ENCODE results near the gene MAP6.

MAP6 gene

GRCh38 chr11:75635066-75635862 lies 33.6 kb downstream of the MAP6 start:
- no peak for TF ChIP-seq CTCF (IDR thresholded peaks at IDR 0.05)
- H3K9me3 ChIP-seq = no peaks in the 10 kb centered on the region
- H3K4me1 ChIP-seq (ENCODE audit: control insufficient read depth in 1 of 2, insufficient read depth in 1 of 2, low read depth in 1 of 2, low read length in 1 of 2) = no peaks in the 10 kb centered on the region
- H3K36me3 ChIP-seq = no peaks in the 10 kb centered on the region
- H3K27me3 ChIP-seq = peaks cover 88% of the 10 kb centered on the region
- no peak overlapping the region for H3K27ac ChIP-seq
- H3K4me3 ChIP-seq (ENCODE audit: low read depth in 1 of 2, low read length in 1 of 2) = no peak overlapping the region

- H3K4me1 ChIP-seq (ENCODE audit: control insufficient read depth in 1 of 2, insufficient read depth in 1 of 2, low read depth in 1 of 2, low read length in 1 of 2) = no peaks in the 10 kb centered on the region
- no peaks in the 10 kb centered on the region for H3K36me3 ChIP-seq
- no peak overlapping the region for H3K27ac ChIP-seq
- peaks cover 90% of the 10 kb centered on the region for H3K27me3 ChIP-seq
- no peak overlapping the region for H3K4me3 ChIP-seq (ENCODE audit: low read depth in 1 of 2, low read length in 1 of 2)
- TF ChIP-seq CTCF (IDR thresholded peaks at IDR 0.05) = no peak
- no peaks in the 10 kb centered on the region for H3K9me3 ChIP-seq
These were observed 35.3 kb downstream of the MAP6 start for GRCh38 chr11:75633409-75634066.

GRCh38 chr11:75632962-75633361 lies 35.9 kb downstream of the MAP6 start:
- Histone ChIP-seq H3K27me3 (peaks cover 88% of the 10 kb centered on the region), H3K9me3 (no peaks in the 10 kb centered on the region), H3K36me3 (no peaks in the 10 kb centered on the region), H3K27ac (no peak overlapping the region), H3K4me1 (ENCODE audit: control insufficient read depth in 1 of 2, insufficient read depth in 1 of 2, low read depth in 1 of 2, low read length in 1 of 2) (no peaks in the 10 kb centered on the region), H3K4me3 (ENCODE audit: low read depth in 1 of 2, low read length in 1 of 2) (no peak overlapping the region)
- TF ChIP-seq CTCF (IDR thresholded peaks at IDR 0.05) = no peak

GRCh38 chr11:75632450-75632849 lies 36.4 kb downstream of the MAP6 start:
- no peak for TF ChIP-seq CTCF (IDR thresholded peaks at IDR 0.05)

GRCh38 chr11:75631086-75631730 lies 37.6 kb downstream of the MAP6 start:
- no peak for TF ChIP-seq CTCF (IDR thresholded peaks at IDR 0.05)
- H3K27ac ChIP-seq = no peak overlapping the region
- peaks cover 73% of the 10 kb centered on the region for H3K27me3 ChIP-seq
- no peaks in the 10 kb centered on the region for H3K4me1 ChIP-seq (ENCODE audit: control insufficient read depth in 1 of 2, insufficient read depth in 1 of 2, low read depth in 1 of 2, low read length in 1 of 2)
- no peaks in the 10 kb centered on the region for H3K9me3 ChIP-seq
- H3K4me3 ChIP-seq (ENCODE audit: low read depth in 1 of 2, low read length in 1 of 2) = no peak overlapping the region
- no peaks in the 10 kb centered on the region for H3K36me3 ChIP-seq

More at GRCh38 chr11:75632450-75632849, 36.4 kb downstream of the MAP6 start:
- H3K27ac ChIP-seq = no peak overlapping the region
- no peaks in the 10 kb centered on the region for H3K4me1 ChIP-seq (ENCODE audit: control insufficient read depth in 1 of 2, insufficient read depth in 1 of 2, low read depth in 1 of 2, low read length in 1 of 2)
- no peaks in the 10 kb centered on the region for H3K9me3 ChIP-seq
- no peak overlapping the region for H3K4me3 ChIP-seq (ENCODE audit: low read depth in 1 of 2, low read length in 1 of 2)
- H3K27me3 ChIP-seq = peaks cover 86% of the 10 kb centered on the region
- no peaks in the 10 kb centered on the region for H3K36me3 ChIP-seq
